Upper lobe of left lung (tissue), 4 donors: Measurements from ENCODE around the gene CDKN1C.

Experiments
- POLR2AphosphoS5 ChIP-seq, 2 donors: sonication (generic); formaldehyde crosslinking; IDR thresholded peaks; one replicate each; pipeline ENCODE4 v1.5.1; 2017; ENCODE audit warnings: antibody characterized with exemption in 2 of 2
- TF ChIP-seq, protein P1 (sequence below), 6 experiments: fragments of 450-650 bp in 4 of 6; fragments of 200-600 bp in 2 of 6; sonication (generic) in 2 of 6; IDR thresholded peaks; one replicate each; pipeline ENCODE4 v1.5.1; 2016 to 2019; ENCODE audit warnings: antibody characterized with exemption in 6 of 6

DNA sequence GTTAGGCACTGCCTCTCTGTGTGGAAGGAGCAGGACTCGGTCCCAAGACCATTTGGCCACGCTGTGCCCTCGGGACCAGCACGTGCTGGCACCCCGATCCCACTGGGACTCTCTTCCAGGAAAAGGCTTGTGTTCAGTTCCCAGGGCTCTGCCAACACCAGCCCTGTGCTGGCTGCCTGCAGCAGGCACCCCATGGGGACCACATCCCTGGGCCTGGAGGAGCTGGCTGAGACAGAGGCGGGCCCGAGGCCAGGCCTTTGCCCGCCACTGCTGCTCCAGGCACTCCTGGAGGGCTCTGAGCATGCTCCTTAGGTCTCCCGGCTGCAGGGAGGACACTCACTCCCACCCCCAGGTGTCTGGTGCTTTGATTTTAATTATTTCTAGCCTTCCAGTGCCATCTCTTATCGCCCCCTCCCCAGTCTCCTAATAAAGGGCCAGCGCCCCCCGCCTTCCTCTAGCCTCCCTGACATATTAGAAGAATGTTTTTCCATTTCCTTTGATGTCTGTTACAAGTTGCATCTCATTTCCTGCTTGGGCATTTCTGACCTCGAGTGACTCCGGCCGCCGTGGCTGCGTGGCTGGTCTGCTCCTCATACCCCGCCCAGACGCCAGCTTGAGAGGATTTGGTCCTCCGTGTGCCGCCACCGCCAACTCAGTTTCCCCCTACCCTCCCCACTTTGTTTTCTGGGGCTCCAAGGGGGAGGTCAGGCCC is 14.4 kb downstream of the CDKN1C start:
- TF ChIP-seq, protein P1, sequence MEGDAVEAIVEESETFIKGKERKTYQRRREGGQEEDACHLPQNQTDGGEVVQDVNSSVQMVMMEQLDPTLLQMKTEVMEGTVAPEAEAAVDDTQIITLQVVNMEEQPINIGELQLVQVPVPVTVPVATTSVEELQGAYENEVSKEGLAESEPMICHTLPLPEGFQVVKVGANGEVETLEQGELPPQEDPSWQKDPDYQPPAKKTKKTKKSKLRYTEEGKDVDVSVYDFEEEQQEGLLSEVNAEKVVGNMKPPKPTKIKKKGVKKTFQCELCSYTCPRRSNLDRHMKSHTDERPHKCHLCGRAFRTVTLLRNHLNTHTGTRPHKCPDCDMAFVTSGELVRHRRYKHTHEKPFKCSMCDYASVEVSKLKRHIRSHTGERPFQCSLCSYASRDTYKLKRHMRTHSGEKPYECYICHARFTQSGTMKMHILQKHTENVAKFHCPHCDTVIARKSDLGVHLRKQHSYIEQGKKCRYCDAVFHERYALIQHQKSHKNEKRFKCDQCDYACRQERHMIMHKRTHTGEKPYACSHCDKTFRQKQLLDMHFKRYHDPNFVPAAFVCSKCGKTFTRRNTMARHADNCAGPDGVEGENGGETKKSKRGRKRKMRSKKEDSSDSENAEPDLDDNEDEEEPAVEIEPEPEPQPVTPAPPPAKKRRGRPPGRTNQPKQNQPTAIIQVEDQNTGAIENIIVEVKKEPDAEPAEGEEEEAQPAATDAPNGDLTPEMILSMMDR (IDR thresholded peaks at IDR 0.05), result no peak
- no peak for TF ChIP-seq POLR2AphosphoS5 (IDR thresholded peaks at IDR 0.05)
